Mammary epithelial cell (primary cell): ENCODE measurements around the gene ZBTB16.

Experiments used
- EZH2 ChIP-seq: IDR thresholded peaks from 2 replicates; pipeline ENCODE4 v1.6.1; 2012; ENCODE audit warnings: low read length, inconsistent platforms, borderline replicate concordance
- TF ChIP-seq, protein P1 (sequence below), 2 donors: IDR thresholded peaks in 1 of 2; conservative IDR thresholded peaks in 1 of 2; 2 replicates each; pipeline ENCODE4 v1.5.1; 2011 to 2012; ENCODE audit warnings: inconsistent platforms in 2 of 2, low read length in 2 of 2, mild to moderate bottlenecking in 2 of 2, control low read depth in 1 of 2, low read depth in 1 of 2; ENCODE audit not compliant: insufficient read depth in 1 of 2; ENCODE audit errors: extremely low read depth in 1 of 2

GRCh38 chr11:114137838-114138237, 78.3 kb downstream of the ZBTB16 start:
- TF ChIP-seq, protein P1, sequence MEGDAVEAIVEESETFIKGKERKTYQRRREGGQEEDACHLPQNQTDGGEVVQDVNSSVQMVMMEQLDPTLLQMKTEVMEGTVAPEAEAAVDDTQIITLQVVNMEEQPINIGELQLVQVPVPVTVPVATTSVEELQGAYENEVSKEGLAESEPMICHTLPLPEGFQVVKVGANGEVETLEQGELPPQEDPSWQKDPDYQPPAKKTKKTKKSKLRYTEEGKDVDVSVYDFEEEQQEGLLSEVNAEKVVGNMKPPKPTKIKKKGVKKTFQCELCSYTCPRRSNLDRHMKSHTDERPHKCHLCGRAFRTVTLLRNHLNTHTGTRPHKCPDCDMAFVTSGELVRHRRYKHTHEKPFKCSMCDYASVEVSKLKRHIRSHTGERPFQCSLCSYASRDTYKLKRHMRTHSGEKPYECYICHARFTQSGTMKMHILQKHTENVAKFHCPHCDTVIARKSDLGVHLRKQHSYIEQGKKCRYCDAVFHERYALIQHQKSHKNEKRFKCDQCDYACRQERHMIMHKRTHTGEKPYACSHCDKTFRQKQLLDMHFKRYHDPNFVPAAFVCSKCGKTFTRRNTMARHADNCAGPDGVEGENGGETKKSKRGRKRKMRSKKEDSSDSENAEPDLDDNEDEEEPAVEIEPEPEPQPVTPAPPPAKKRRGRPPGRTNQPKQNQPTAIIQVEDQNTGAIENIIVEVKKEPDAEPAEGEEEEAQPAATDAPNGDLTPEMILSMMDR (conservative IDR thresholded peaks at IDR 0.05 in 1 of 2, IDR thresholded peaks at IDR 0.05 in 1 of 2; ENCODE audit: extremely low read depth in 1 of 2, insufficient read depth in 1 of 2, low read depth in 1 of 2, low read length in 2 of 2): no peak
- TF ChIP-seq EZH2: no peak
